HG03025 (cell line): ENCODE results near the gene ABHD2.
A peak's percentile ranks its signal among the peaks of the same experiment; 100 is the strongest.

Experiments used
- ATAC-seq: cut with Tn5 transposase; IDR thresholded peaks from one replicate; pipeline ENCODE4 v1.9.1; 2021; ENCODE audit warnings: mild to moderate bottlenecking, moderate library complexity; ENCODE audit not compliant: unreplicated experiment, low FRiP score

The ABHD2 gene

GRCh38 chr15:89157918-89158564 lies 69.8 kb downstream of the ABHD2 start:
- ATAC-seq: no peak

GRCh38 chr15:89161666-89162065 lies 73.4 kb downstream of the ABHD2 start:
- ATAC-seq: no peak

GRCh38 chr15:89163271-89164055 lies 75.2 kb downstream of the ABHD2 start:
- ATAC-seq: no peak

- no peak for ATAC-seq
Measured at GRCh38 chr15:89164712-89165211, 76.5 kb downstream of the ABHD2 start.

GRCh38 chr15:89165677-89166076 lies 77.4 kb downstream of the ABHD2 start:
- ATAC-seq: no peak

- ATAC-seq: peak; percentile 52
Measured at GRCh38 chr15:89167267-89168176, 79.3 kb downstream of the ABHD2 start.

- no peak for ATAC-seq
Measured at GRCh38 chr15:89168316-89168833, 80.1 kb downstream of the ABHD2 start.

GRCh38 chr15:89170364-89170763 lies 82.1 kb downstream of the ABHD2 start:
- ATAC-seq: no peak

- ATAC-seq: no peak
Measured at GRCh38 chr15:89171136-89172072, 83.1 kb downstream of the ABHD2 start.

- ATAC-seq: no peak
Measured at GRCh38 chr15:89172921-89173320, 84.7 kb downstream of the ABHD2 start.

GRCh38 chr15:89174476-89174875 lies 86.2 kb downstream of the ABHD2 start:
- no peak for ATAC-seq

GRCh38 chr15:89175617-89176191 lies 87.4 kb downstream of the ABHD2 start:
- ATAC-seq: no peak

GRCh38 chr15:89177116-89177515 lies 88.9 kb downstream of the ABHD2 start:
- no peak for ATAC-seq

GRCh38 chr15:89177633-89178306 lies 89.5 kb downstream of the ABHD2 start:
- no peak for ATAC-seq

- ATAC-seq: no peak
Measured at GRCh38 chr15:89178307-89178977, 90.2 kb downstream of the ABHD2 start.

- no peak for ATAC-seq
Measured at GRCh38 chr15:89179966-89180875, 92.0 kb downstream of the ABHD2 start.

GRCh38 chr15:89184357-89184756 lies 96.1 kb downstream of the ABHD2 start:
- ATAC-seq: no peak
